Measurements from ENCODE around the gene PACSIN2.

- TF ChIP-seq TAF1 (IDR thresholded peaks at IDR 0.05; ENCODE audit: borderline replicate concordance, insufficient read depth, low read length) (no peak), POLR2AphosphoS5 (IDR thresholded peaks at IDR 0.05; ENCODE audit: low read depth, low read length) (no peak)
Observed at GRCh38 chr22:42902875-42903510, 112.0 kb downstream of the PACSIN2 start.

Data from PFSK-1 (cell line).